Measurements from ENCODE around the gene SYNE2.

- TF ChIP-seq CTCF (IDR thresholded peaks at IDR 0.05 in 4 of 5, conservative IDR thresholded peaks at IDR 0.05 in 1 of 5) (no peak), POLR2A (IDR thresholded peaks at IDR 0.05) (no peak)
Observed at GRCh38 chr14:63952933-63953437, 100.2 kb downstream of the SYNE2 start.
